ENCODE measurements around the gene MTHFD1. TPM values are rescaled to one million over a fixed set of nuclear protein-coding genes. Genes with fewer than 3 reads are reported as not detected.

Gene MTHFD1
- total RNA-seq, 1 donor = 53.1 TPM

GRCh38 chr14:64504897-64505794 is 117.0 kb downstream of the MTHFD1 start:
- peak overlapping the region; percentile 95 for H3K4me3 ChIP-seq (ENCODE audit: low read depth, low read length)
- no peak for TF ChIP-seq CTCF (IDR thresholded peaks at IDR 0.05; ENCODE audit: insufficient read depth, low read depth, low read length)
- peak; percentile 90 for DNase-seq (ENCODE audit: low read depth)

GRCh38 chr14:64506721-64507120 is 118.6 kb downstream of the MTHFD1 start:
- peak; percentile 22 for DNase-seq (ENCODE audit: low read depth)
- peak overlapping the region; percentile 95 for H3K4me3 ChIP-seq (ENCODE audit: low read depth, low read length)
- no peak for TF ChIP-seq CTCF (IDR thresholded peaks at IDR 0.05; ENCODE audit: insufficient read depth, low read depth, low read length)

- DNase-seq (ENCODE audit: low read depth) = peak; percentile 52
- peak overlapping the region; percentile 95 for H3K4me3 ChIP-seq (ENCODE audit: low read depth, low read length)
- no peak for TF ChIP-seq CTCF (IDR thresholded peaks at IDR 0.05; ENCODE audit: insufficient read depth, low read depth, low read length)
Observed at GRCh38 chr14:64507376-64508156, 119.4 kb downstream of the MTHFD1 start.

- H3K4me3 ChIP-seq (ENCODE audit: low read depth, low read length) = no peak overlapping the region
- DNase-seq (ENCODE audit: low read depth) = no peak
Observed at GRCh38 chr14:64508215-64508776, 120.1 kb downstream of the MTHFD1 start.

GRCh38 chr14:64509036-64509435 is 120.9 kb downstream of the MTHFD1 start:
- no peak for DNase-seq (ENCODE audit: low read depth)
- H3K4me3 ChIP-seq (ENCODE audit: low read depth, low read length) = no peak overlapping the region
- no peak for TF ChIP-seq CTCF (IDR thresholded peaks at IDR 0.05; ENCODE audit: insufficient read depth, low read depth, low read length)

More at GRCh38 chr14:64508215-64508776, 120.1 kb downstream of the MTHFD1 start:
- no peak for TF ChIP-seq CTCF (IDR thresholded peaks at IDR 0.05; ENCODE audit: insufficient read depth, low read depth, low read length)

Small RNA genes lying within 50 kb of the gene (small RNA-seq; reads per million reads assigned to genes)
- gene AL161756.2 = not detected

Other genes with a start within 250 kb of the MTHFD1 start
- under 0.01 TPM in 1 of 2 replicates, not detected in the other for gene ESR2, start 94.0 kb upstream of the MTHFD1 start, total RNA-seq
- 1.9 and 3.0 TPM in 2 replicates for gene AKAP5, start 77.1 kb downstream of the MTHFD1 start, total RNA-seq
- gene ZBTB25, start 115.5 kb downstream of the MTHFD1 start, total RNA-seq = 8.6 and 9.0 TPM in 2 replicates
- 52.8 and 83.8 TPM in 2 replicates for gene ZBTB1, start 116.4 kb downstream of the MTHFD1 start, total RNA-seq
- gene HSPA2, start 152.4 kb downstream of the MTHFD1 start, total RNA-seq = 83.4 and 165 TPM in 2 replicates
- 0.97 and 3.5 TPM in 2 replicates for gene PPP1R36, start 161.6 kb downstream of the MTHFD1 start, total RNA-seq